Medulla oblongata (tissue), 1 donor: Measurements from ENCODE around the gene KIAA1328.
"Not testable (repeated sequence)": the region's sequence is repeated elsewhere in the genome, so short reads cannot be mapped to it uniquely, and the experiment has no call there.

Experiments used
- DNase-seq: peaks from one replicate; pipeline ENCODE4 v3.0.0-alpha.2; 2015; ENCODE audit errors: extremely low spot score

The KIAA1328 gene

GRCh38 chr18:36828630-36829361 is at the start of gene KIAA1328, which contains the start of gene TPGS2:
Gene KIAA1328 (plus strand): TSS chr18:36829127. CDS start chr18:36829139, 12 bp downstream.
Gene TPGS2 (minus strand): TSS chr18:36829002. CDS start chr18:36828767, 235 bp downstream.
- peak; percentile 90 for DNase-seq

- DNase-seq: no peak
These were observed 48.2 kb upstream of the KIAA1328 start for GRCh38 chr18:36780748-36781147.

- DNase-seq: no peak
These were observed 46.2 kb upstream of the KIAA1328 start for GRCh38 chr18:36782710-36783109.

- no peak for DNase-seq
These were observed 45.1 kb upstream of the KIAA1328 start for GRCh38 chr18:36783792-36784191.

GRCh38 chr18:36786686-36787085 is 42.2 kb upstream of the KIAA1328 start:
- DNase-seq: no peak

- no peak for DNase-seq
These were observed 36.2 kb upstream of the KIAA1328 start for GRCh38 chr18:36792634-36793283.

GRCh38 chr18:36798738-36799473 is 30.0 kb upstream of the KIAA1328 start:
- DNase-seq: no peak

GRCh38 chr18:36805105-36805504 is 23.8 kb upstream of the KIAA1328 start:
- DNase-seq: no peak

- no peak for DNase-seq
These were observed 20.2 kb upstream of the KIAA1328 start for GRCh38 chr18:36808681-36809080.

- DNase-seq: peak; percentile 85
These were observed 19.1 kb upstream of the KIAA1328 start for GRCh38 chr18:36809590-36810381.

- no peak for DNase-seq
These were observed 17.5 kb upstream of the KIAA1328 start for GRCh38 chr18:36811430-36811829.

GRCh38 chr18:36811955-36812354 is 17.0 kb upstream of the KIAA1328 start:
- DNase-seq: no peak

- DNase-seq: no peak
These were observed 16.2 kb upstream of the KIAA1328 start for GRCh38 chr18:36812678-36813077.

GRCh38 chr18:36813101-36813775 is 15.7 kb upstream of the KIAA1328 start:
- no peak for DNase-seq

- DNase-seq: no peak
These were observed 15.1 kb upstream of the KIAA1328 start for GRCh38 chr18:36813824-36814223.

- DNase-seq: no peak
These were observed 13.9 kb upstream of the KIAA1328 start for GRCh38 chr18:36814994-36815393.

- not testable (repeated sequence) for DNase-seq
These were observed 12.8 kb upstream of the KIAA1328 start for GRCh38 chr18:36816096-36816495.

GRCh38 chr18:36817039-36817438 is 11.9 kb upstream of the KIAA1328 start:
- DNase-seq: no peak

- DNase-seq: no peak
These were observed 10.3 kb upstream of the KIAA1328 start for GRCh38 chr18:36818652-36819051.

GRCh38 chr18:36819621-36820020 is 9.3 kb upstream of the KIAA1328 start:
- no peak for DNase-seq

- DNase-seq: no peak
These were observed 7.2 kb upstream of the KIAA1328 start for GRCh38 chr18:36821681-36822080.
